PFSK-1 (cell line): Measurements from ENCODE around the gene ANAPC7.

Experiments
- FOXP2 ChIP-seq: optimal IDR thresholded peaks from 2 replicates; pipeline ENCODE3; 2011; ENCODE audit warnings: borderline replicate concordance, control low read depth, inconsistent platforms; ENCODE audit not compliant: insufficient read depth; ENCODE audit errors: extremely low read length, extremely low read depth
- POLR2AphosphoS5 ChIP-seq: IDR thresholded peaks from 2 replicates; pipeline ENCODE4 v1.6.1; 2012; ENCODE audit warnings: low read depth, mild to moderate bottlenecking, control low read depth, low read length, moderate library complexity
- REST ChIP-seq, 2 experiments: IDR thresholded peaks; 2 replicates each; pipeline versions ENCODE4 v1.6.1 to v1.8.0; 2011 to 2012; ENCODE audit warnings: low read depth in 2 of 2, low read length in 2 of 2, control low read depth in 1 of 2, inconsistent platforms in 1 of 2, mild to moderate bottlenecking in 1 of 2, moderate library complexity in 1 of 2; ENCODE audit not compliant: insufficient read depth in 1 of 2
- SIN3A ChIP-seq: IDR thresholded peaks from 2 replicates; pipeline ENCODE4 v1.6.1; 2012; ENCODE audit warnings: mild to moderate bottlenecking, low read length, moderate library complexity, borderline replicate concordance; ENCODE audit not compliant: insufficient read depth
- TAF1 ChIP-seq: IDR thresholded peaks from 2 replicates; pipeline ENCODE4 v1.6.1; 2012; ENCODE audit warnings: low read length, control low read depth, borderline replicate concordance; ENCODE audit not compliant: insufficient read depth

ANAPC7 gene

GRCh38 chr12:110361216-110361615 lies 42.3 kb downstream of the ANAPC7 start:
- TF ChIP-seq FOXP2 (no peak), REST (IDR thresholded peaks at IDR 0.05; ENCODE audit: insufficient read depth in 1 of 2, low read depth in 2 of 2, low read length in 2 of 2) (no peak), POLR2AphosphoS5 (no peak), TAF1 (no peak), SIN3A (no peak)

- no peak for TF ChIP-seq FOXP2
- no peak for TF ChIP-seq TAF1
- TF ChIP-seq REST (IDR thresholded peaks at IDR 0.05; ENCODE audit: insufficient read depth in 1 of 2, low read depth in 2 of 2, low read length in 2 of 2), result no peak
Observed at GRCh38 chr12:110355073-110355472, 48.4 kb downstream of the ANAPC7 start.

GRCh38 chr12:110354172-110354780 lies 49.2 kb downstream of the ANAPC7 start:
- no peak for TF ChIP-seq POLR2AphosphoS5

GRCh38 chr12:110353211-110353965 lies 50.1 kb downstream of the ANAPC7 start:
- TF ChIP-seq SIN3A, result no peak
- peak; percentile 46; the same call in 1 of the 2 replicates for TF ChIP-seq POLR2AphosphoS5

GRCh38 chr12:110352401-110352800 lies 51.1 kb downstream of the ANAPC7 start:
- no peak for TF ChIP-seq REST (IDR thresholded peaks at IDR 0.05; ENCODE audit: insufficient read depth in 1 of 2, low read depth in 2 of 2, low read length in 2 of 2)
- TF ChIP-seq POLR2AphosphoS5, result no peak; the same call in 1 of the 2 replicates
- TF ChIP-seq TAF1, result no peak
- TF ChIP-seq SIN3A, result no peak
- TF ChIP-seq FOXP2, result no peak

- TF ChIP-seq TAF1 (no peak), FOXP2 (no peak), REST (IDR thresholded peaks at IDR 0.05; ENCODE audit: insufficient read depth in 1 of 2, low read depth in 2 of 2, low read length in 2 of 2) (no peak), SIN3A (no peak), POLR2AphosphoS5 (no peak)
Observed at GRCh38 chr12:110351119-110351518, 52.4 kb downstream of the ANAPC7 start.
